Tibial nerve (tissue), 4 donors: Measurements from ENCODE around the gene VSIG10L. TPM values are rescaled to one million over a fixed set of nuclear protein-coding genes. Genes with fewer than 3 reads are reported as not detected.

ENCODE experiments used
- DNase-seq, 2 donors: peaks; one replicate each; pipeline ENCODE4 v3.0.0-alpha.2; 2019; ENCODE audit warnings: low spot score in 2 of 2
- H3K27ac ChIP-seq, 4 donors: fragments of 200-600 bp; sonication (generic) in 3 of 4; one replicate each; pipeline ENCODE4 v1.5.1; 2017 to 2019; ENCODE audit warnings: mild to moderate bottlenecking in 1 of 4
- H3K27me3 ChIP-seq, 2 donors: fragments of 200-600 bp; sonication (generic) in 1 of 2; one replicate each; pipeline versions ENCODE4 v1.5.1 to v1.6.0; 2017 to 2019
- H3K36me3 ChIP-seq, 3 donors: fragments of 200-600 bp; sonication (generic); one replicate each; pipeline ENCODE4 v1.5.1; 2018 to 2019
- H3K4me1 ChIP-seq, 4 donors: fragments of 200-600 bp; sonication (generic) in 3 of 4; one replicate each; pipeline ENCODE4 v1.5.1; 2017 to 2019
- H3K4me3 ChIP-seq, 4 donors: fragments of 200-600 bp; sonication (generic) in 3 of 4; one replicate each; pipeline ENCODE4 v1.5.1; 2017 to 2019; ENCODE audit warnings: mild to moderate bottlenecking in 1 of 4, moderate library complexity in 1 of 4
- H3K9me3 ChIP-seq, 4 donors: fragments of 200-600 bp; sonication (generic) in 3 of 4; one replicate each; pipeline ENCODE4 v1.5.1; 2017 to 2019
- CTCF ChIP-seq, 5 experiments: fragments of 200-600 bp in 3 of 5; fragments of 450-650 bp in 2 of 5; sonication (generic) in 3 of 5; IDR thresholded peaks; one replicate each; pipeline ENCODE4 v1.5.1; 2016 to 2019; ENCODE audit warnings: antibody characterized with exemption in 5 of 5, mild to moderate bottlenecking in 3 of 5, moderate library complexity in 2 of 5
- EP300 ChIP-seq, 2 donors: sonication (generic); formaldehyde crosslinking; IDR thresholded peaks; one replicate each; pipeline ENCODE4 v1.6.1; 2017; ENCODE audit warnings: antibody characterized with exemption in 2 of 2, mild to moderate bottlenecking in 1 of 2
- POLR2A ChIP-seq, 2 donors: fragments of 450-650 bp; IDR thresholded peaks; one replicate each; pipeline ENCODE4 v1.6.1; 2017; ENCODE audit warnings: antibody characterized with exemption in 2 of 2, mild to moderate bottlenecking in 2 of 2, moderate library complexity in 2 of 2
- WGBS, 2 donors: methylation state at CpG; one replicate each; pipeline ENCODE4 v1.1.5; 2018; 5-methylcytosine and 5-hydroxymethylcytosine counted together
- total RNA-seq, 4 donors: library from RNA; depleted of rRNA; stranded (reverse); fragments of >200 nt; gene quantifications; one replicate each; pipeline ENCODE4 v1.1.0, GENCODE V29; 2016

The VSIG10L gene
- total RNA-seq, 4 donors from 2014 or later = 0.44 to 3.7 (median 2.1) TPM

DNA sequence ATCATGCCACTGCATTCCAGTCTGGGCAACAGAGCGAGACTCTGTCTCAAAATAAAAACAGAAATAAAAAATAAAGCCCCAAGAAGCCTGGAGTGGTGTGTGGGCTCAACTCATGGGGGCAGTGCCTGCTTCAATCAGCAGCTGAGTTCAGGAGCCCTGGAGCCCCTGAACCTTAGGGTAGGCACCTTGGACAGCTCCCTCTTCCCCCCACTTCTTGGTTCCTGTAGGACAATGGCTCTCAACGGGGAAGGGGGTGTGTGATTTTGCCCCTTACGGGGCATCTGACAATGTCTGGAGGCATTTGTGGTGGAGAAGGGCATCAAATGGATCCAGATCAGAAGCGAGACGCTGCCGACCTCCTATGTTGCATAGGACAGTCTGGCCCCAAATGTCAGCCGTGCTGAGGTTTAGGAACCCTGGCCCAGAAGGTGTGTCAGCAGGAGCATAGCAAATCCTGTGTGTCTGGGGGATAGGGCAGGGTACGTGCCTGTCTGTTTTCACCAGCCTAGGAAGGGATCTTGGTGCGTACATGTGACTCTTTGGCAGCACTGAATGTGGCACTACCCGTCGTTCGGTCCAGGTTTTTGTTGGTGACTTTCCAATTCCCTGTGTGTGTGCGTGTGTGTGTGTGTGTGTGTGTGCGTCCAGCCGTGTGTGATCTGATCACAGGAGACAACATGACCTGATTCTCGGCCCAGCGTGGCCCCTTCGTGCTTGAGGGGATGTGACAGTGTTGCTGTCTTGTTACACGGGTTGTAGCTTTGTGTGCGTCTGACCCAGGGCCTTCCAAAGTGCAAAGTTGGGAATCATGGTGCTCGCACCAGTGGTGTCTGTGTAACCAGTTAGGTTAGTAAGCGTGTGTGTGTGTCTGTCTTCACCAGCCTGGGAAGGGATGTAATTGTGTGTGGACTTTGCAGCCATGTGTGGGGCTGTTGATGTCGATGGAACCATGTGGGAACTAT is 23.0 kb downstream of the VSIG10L start:
- no peak for DNase-seq
- no peak for TF ChIP-seq CTCF (IDR thresholded peaks at IDR 0.05)
- no peak for TF ChIP-seq POLR2A (IDR thresholded peaks at IDR 0.05)
- no peak for TF ChIP-seq EP300 (IDR thresholded peaks at IDR 0.05)
- Histone ChIP-seq H3K9me3 (peaks cover 0 to 15% (median 0%) of the 10 kb centered on the region in 4 donors), H3K27me3 (peaks cover 0 to 16% of the 10 kb centered on the region in 2 donors), H3K4me3 (no peak overlapping the region), H3K36me3 (no peaks in the 10 kb centered on the region), H3K4me1 (no peaks in the 10 kb centered on the region), H3K27ac (no peak overlapping the region)
- WGBS, 2 donors = 67 to 71% methylated on average over 23 of the region's 23 CpGs

DNA sequence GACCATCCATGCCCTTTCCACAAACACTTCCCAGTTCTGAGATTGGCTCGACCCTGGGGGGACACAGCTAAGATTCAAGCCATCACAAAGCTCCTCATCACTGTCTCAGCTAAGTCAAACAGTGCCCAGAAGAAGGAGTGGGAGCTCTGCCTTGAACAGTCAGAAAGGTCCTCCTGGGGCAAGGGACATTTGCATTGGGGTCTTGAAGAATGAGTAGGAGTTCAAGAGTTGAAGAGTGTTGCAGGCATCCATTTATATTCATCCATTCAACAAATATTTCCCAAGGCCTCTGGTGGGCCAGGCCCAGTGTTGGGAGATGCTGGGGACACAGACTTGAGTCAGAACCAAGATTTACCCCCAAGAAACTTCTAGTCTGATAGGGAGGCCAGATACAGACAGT is 24.0 kb downstream of the VSIG10L start:
- Histone ChIP-seq H3K27ac (no peak overlapping the region), H3K27me3 (peaks cover 0 to 9% of the 10 kb centered on the region in 2 donors), H3K4me3 (no peak overlapping the region), H3K36me3 (no peaks in the 10 kb centered on the region), H3K4me1 (no peaks in the 10 kb centered on the region), H3K9me3 (peaks cover 0 to 15% (median 0%) of the 10 kb centered on the region in 4 donors)
- no peak for DNase-seq
- TF ChIP-seq CTCF (IDR thresholded peaks at IDR 0.05) = no peak
- no peak for TF ChIP-seq POLR2A (IDR thresholded peaks at IDR 0.05)
- TF ChIP-seq EP300 (IDR thresholded peaks at IDR 0.05) = no peak
- WGBS, 2 donors = 67 to 94% methylated on average over 1 of the region's 1 CpG

GRCh38 chr19:51317376-51317775 is 24.6 kb downstream of the VSIG10L start:
- no peak for TF ChIP-seq EP300 (IDR thresholded peaks at IDR 0.05)
- no peak for TF ChIP-seq POLR2A (IDR thresholded peaks at IDR 0.05)
- TF ChIP-seq CTCF (IDR thresholded peaks at IDR 0.05) = no peak
- H3K9me3 ChIP-seq = peaks cover 0 to 15% (median 0%) of the 10 kb centered on the region in 4 donors
- no peaks in the 10 kb centered on the region for H3K36me3 ChIP-seq
- H3K4me3 ChIP-seq = no peak overlapping the region
- H3K27me3 ChIP-seq = peaks cover 0 to 14% of the 10 kb centered on the region in 2 donors
- WGBS, 2 donors = 87 to 92% methylated on average over 3 of the region's 3 CpGs
- no peaks in the 10 kb centered on the region for H3K4me1 ChIP-seq
- DNase-seq = no peak
- no peak overlapping the region for H3K27ac ChIP-seq

DNA sequence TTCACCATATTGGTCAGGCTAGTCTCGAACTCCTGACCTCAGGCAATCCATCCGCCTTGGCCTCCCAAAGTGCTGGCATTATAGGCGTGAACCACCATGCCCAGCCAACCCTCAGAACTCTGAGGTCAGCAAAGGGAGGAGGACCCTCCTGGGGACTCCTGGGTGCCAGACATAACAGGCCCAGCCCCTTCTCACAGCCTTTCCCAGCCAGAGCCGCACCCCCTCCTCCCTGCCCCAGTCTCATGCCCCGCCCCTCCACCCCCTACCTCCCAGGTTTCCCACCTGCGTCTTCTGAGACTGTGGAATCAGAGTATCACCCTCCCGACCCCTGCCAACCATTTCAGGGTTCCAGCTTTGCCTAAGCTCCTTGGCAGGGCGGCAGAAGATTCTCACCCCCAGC is 25.3 kb downstream of the VSIG10L start:
- TF ChIP-seq POLR2A (IDR thresholded peaks at IDR 0.05) = no peak
- no peak for TF ChIP-seq EP300 (IDR thresholded peaks at IDR 0.05)
- no peak for TF ChIP-seq CTCF (IDR thresholded peaks at IDR 0.05)
- Histone ChIP-seq H3K9me3 (peaks cover 0 to 15% (median 0%) of the 10 kb centered on the region in 4 donors), H3K4me3 (no peak overlapping the region), H3K27me3 (peaks cover 0 to 21% of the 10 kb centered on the region in 2 donors), H3K27ac (no peak overlapping the region), H3K4me1 (no peaks in the 10 kb centered on the region), H3K36me3 (no peaks in the 10 kb centered on the region)
- 66% methylated on average over 7 to 8 of the region's 8 CpGs for WGBS, 2 donors
- DNase-seq = no peak
